ENCODE data around the gene DDHD1.

Gene DDHD1

DNA sequence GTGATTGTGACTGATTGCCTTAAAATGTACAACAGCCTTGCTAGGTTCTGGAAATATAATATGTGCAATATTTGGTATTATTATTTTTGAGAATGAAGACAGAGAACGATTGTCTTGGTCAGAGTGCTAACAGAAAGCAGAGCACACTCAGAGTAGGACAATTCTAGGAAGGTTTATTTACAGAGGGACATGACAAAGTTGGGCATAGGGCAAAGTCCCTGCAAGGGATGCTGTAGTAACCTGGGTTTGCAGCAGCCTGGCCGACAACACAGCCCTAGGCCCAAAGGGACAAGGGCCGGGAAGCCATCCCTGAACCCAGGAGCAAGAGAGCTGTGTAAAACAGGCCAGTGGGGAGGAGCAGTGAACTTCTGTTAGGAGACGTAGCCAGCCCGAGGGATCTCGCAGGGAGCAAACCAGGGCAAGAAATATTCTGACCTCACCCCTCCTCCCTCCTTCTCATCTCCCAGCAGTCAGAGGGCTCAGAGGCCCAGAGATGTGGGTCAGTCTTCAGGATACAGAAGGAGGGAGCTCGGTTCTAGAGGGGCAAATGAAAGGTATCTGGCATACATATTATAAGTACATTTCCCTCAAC, 151.2 kb downstream of the DDHD1 start:
- DNase-seq (ENCODE audit: extremely low read depth, low read depth) = no peak
- TF ChIP-seq, protein P1, sequence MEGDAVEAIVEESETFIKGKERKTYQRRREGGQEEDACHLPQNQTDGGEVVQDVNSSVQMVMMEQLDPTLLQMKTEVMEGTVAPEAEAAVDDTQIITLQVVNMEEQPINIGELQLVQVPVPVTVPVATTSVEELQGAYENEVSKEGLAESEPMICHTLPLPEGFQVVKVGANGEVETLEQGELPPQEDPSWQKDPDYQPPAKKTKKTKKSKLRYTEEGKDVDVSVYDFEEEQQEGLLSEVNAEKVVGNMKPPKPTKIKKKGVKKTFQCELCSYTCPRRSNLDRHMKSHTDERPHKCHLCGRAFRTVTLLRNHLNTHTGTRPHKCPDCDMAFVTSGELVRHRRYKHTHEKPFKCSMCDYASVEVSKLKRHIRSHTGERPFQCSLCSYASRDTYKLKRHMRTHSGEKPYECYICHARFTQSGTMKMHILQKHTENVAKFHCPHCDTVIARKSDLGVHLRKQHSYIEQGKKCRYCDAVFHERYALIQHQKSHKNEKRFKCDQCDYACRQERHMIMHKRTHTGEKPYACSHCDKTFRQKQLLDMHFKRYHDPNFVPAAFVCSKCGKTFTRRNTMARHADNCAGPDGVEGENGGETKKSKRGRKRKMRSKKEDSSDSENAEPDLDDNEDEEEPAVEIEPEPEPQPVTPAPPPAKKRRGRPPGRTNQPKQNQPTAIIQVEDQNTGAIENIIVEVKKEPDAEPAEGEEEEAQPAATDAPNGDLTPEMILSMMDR (IDR thresholded peaks at IDR 0.05; ENCODE audit: low read depth, low read length) = no peak

DNA sequence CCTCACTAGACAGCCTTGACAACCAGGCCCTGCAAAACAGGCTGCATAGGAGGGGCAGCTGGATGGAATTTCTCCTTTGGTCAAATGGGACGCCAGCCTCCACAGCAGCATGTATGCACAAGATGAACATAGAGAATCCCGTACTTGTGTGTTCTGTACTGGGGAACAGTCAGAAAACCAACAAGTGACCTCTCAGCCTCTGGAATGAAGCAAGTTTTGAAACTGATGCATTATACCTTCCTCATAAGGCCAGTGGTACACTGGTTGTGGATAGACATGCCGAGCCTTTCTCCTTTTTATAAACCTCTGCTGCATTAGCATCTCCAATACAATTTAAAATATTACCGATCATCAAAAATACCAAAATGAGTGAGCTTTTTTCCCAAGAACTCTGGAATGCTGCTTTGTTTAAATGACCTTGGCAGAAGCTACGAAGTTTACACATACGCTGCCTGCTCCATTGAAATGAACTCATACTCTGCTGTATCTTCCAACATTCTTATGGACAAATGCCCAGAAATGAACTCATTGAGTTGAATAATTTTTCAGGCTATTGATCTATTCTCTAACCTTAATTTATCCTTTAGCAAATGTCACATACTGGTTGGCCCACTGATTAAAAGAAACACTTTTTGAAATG, 154.6 kb downstream of the DDHD1 start:
- TF ChIP-seq, protein P1 (IDR thresholded peaks at IDR 0.05; ENCODE audit: low read depth, low read length) = no peak
- DNase-seq (ENCODE audit: extremely low read depth, low read depth) = peak; percentile 77

DNA sequence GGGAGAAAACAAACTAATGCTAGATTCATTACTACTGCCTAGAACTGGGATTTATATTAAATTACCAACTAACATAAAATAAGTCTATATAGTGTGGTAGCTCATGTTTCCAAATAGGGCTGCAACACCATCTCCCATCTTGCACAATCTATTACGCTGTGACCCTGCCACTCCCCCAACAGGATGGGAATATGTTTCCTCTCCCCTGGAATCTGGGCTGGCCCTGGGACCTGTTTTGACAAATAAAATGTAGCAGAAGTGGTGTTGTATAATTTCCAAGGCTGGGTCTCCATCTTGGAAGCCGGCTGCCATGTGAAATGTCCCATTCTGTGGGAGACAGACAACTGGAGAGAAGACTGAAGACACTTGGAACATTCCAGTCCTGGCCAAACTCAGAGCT, 156.6 kb downstream of the DDHD1 start:
- TF ChIP-seq, protein P1 (IDR thresholded peaks at IDR 0.05; ENCODE audit: low read depth, low read length) = no peak
- DNase-seq (ENCODE audit: extremely low read depth, low read depth) = no peak

DNA sequence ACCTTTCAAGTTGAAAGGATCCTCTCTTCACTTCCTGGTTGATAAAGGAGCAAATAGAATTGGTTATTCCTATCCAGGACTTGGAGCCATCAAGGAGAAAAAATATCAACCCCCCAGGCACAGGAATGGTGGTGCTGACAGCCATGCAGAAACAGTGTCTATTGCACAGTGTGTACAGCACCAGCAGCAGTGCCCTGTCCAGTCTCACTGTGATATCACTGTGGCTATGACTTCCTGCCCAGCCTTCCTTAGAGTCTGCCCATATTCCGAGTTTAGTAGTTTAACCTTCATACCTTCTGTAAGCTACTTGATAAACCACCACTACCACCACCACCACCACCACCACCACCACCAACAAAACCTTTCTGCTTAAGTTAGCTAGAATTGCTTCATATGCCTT, 157.1 kb downstream of the DDHD1 start:
- DNase-seq (ENCODE audit: extremely low read depth, low read depth) = no peak
- TF ChIP-seq, protein P1 (IDR thresholded peaks at IDR 0.05; ENCODE audit: low read depth, low read length) = no peak

DNA sequence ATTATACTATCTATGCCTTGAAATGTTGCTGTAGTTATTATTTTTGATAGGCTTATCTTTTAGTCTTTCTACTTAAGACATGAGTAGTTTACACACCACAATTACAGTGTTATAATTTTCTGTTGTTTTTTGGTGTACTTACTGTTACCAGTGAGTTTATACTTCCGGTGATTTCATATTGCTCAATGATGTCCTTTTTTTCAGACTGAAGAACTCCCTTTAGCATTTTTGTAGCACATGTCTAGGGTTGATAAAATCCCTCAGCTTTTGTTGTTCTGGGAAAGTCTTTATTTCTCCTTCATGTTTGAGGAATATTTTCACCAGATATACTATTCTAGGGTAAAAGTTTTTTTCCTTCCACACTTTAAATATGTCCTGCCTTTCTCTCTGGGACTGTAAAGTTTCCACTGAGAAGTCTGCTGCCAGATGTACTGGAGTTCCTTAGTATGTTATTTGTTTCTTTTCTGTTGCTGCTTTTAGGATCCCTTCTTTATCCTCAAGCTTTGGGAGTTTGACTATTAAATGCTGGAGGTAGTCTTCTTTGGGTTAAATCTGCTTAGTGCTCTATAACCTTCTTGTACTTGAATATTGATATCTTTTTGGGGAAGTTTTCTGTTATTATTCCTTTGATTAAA, 160.8 kb downstream of the DDHD1 start:
- no peak for DNase-seq (ENCODE audit: extremely low read depth, low read depth)

DNA sequence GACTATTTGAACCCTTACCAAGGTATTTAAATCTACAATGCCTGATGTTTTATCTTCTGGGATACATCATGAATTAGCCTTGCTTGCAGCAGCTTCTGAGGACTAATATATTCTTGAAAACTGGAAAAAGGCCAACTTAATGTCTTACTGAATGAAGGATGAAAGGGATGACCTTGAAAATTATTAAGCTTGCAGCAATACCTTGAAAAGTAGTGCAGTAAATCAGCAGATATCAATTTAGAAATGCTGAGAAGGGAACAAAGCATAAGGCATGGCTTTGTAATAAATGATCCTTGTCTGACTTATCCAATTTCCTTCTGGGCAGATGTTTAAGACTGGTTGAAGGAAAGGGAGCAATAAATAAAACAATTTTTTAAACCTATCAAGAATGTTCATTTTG, 165.0 kb downstream of the DDHD1 start:
- TF ChIP-seq, protein P1 (IDR thresholded peaks at IDR 0.05; ENCODE audit: low read depth, low read length) = no peak
- DNase-seq (ENCODE audit: extremely low read depth, low read depth) = no peak

More for the DNA sequence above, 160.8 kb downstream of the DDHD1 start:
- TF ChIP-seq, protein P1 (IDR thresholded peaks at IDR 0.05; ENCODE audit: low read depth, low read length) = no peak

DNA sequence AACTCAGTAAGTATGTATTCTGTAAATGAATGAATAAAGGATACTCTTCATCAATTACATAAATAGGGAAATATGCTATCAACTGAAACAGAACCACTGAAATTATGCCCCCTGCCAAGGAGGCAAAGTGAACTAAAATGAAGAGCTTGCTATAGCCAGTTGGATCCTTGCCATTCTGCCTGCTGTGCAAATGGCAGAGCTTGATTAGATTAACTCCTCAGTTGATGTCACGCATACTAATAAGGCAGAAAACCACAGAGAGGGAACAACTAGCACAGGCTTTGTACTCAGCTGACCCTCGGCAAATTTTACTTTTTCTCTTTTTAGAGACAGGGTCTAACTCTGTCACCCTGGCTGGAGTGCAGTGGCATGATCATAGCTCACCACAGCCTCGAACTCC, 165.6 kb downstream of the DDHD1 start:
- DNase-seq (ENCODE audit: extremely low read depth, low read depth) = no peak
- TF ChIP-seq, protein P1 (IDR thresholded peaks at IDR 0.05; ENCODE audit: low read depth, low read length) = no peak

Measured in AG09319 (cell line).